T-cell (primary cell): ENCODE data around the gene NUBP2. TPM values are rescaled to one million over a fixed set of nuclear protein-coding genes. Genes with fewer than 3 reads are reported as not detected.
A peak's percentile ranks its signal among the peaks of the same experiment; 100 is the strongest.

Experiments used
- ATAC-seq, 4 experiments: fragments of 200-7000 bp in 3 of 4; fragments of 150-1000 bp in 1 of 4; cut with Tn5 transposase; replicated peaks in 1 of 4; 1 replicate in 3 of 4; 2 replicates in 1 of 4; pipeline ENCODE4 v1.10.0; 2021; ENCODE audit warnings: moderate library complexity in 3 of 4, mild to moderate bottlenecking in 2 of 4, moderate number of reproducible peaks in 1 of 4
- CTCF ChIA-PET, 2 donors: fragments of 300-600 bp; sonication (Branson Sonifier 250); formaldehyde crosslinking; loops; one replicate each; lab custom pipeline; 2022; ENCODE audit warnings: antibody characterized with exemption in 2 of 2; lab: Charles Lee
- POLR2A ChIA-PET, 2 donors: fragments of 300-600 bp; sonication (Branson Sonifier 250); formaldehyde crosslinking; loops; one replicate each; lab custom pipeline; 2022; ENCODE audit warnings: antibody characterized with exemption in 2 of 2; lab: Charles Lee
- DNase-seq, 35 experiments: peaks; one replicate each; pipeline versions ENCODE4 v3.0.0 to v3.0.0-alpha.2; 2013 to 2023
- H3K27ac ChIP-seq: one replicate; pipeline ENCODE4 v1.5.1; 2013; ENCODE audit warnings: low read length
- H3K27me3 ChIP-seq, 2 experiments: replicated peaks in 1 of 2; 1 replicate in 1 of 2; 2 replicates in 1 of 2; pipeline versions ENCODE4 v1.6.1 to v1.7.0; 2013; ENCODE audit warnings: low read length in 1 of 2, mixed read lengths in 1 of 2; ENCODE audit not compliant: control insufficient read depth in 2 of 2, insufficient read depth in 2 of 2; ENCODE audit errors: extremely low read depth in 1 of 2
- H3K36me3 ChIP-seq, 2 donors: 1 replicate in 1 of 2; 2 replicates in 1 of 2; pipeline versions ENCODE4 v1.6.1 to v1.7.0; 2013; ENCODE audit warnings: low read length in 1 of 2; ENCODE audit not compliant: control insufficient read depth in 2 of 2, insufficient read depth in 1 of 2; ENCODE audit errors: extremely low read depth in 1 of 2
- H3K4me1 ChIP-seq, 2 experiments: 1 replicate in 1 of 2; 2 replicates in 1 of 2; pipeline versions ENCODE4 v1.6.1 to v1.7.0; 2013; ENCODE audit warnings: low read length in 2 of 2, mixed read lengths in 1 of 2; ENCODE audit not compliant: insufficient read depth in 2 of 2, control insufficient read depth in 1 of 2; ENCODE audit errors: extremely low read depth in 1 of 2
- H3K4me3 ChIP-seq, 2 donors: 1 replicate in 1 of 2; 2 replicates in 1 of 2; pipeline versions ENCODE4 v1.5.1 to v1.7.0; 2013; ENCODE audit warnings: mild to moderate bottlenecking in 2 of 2, low read length in 1 of 2, moderate library complexity in 1 of 2; ENCODE audit not compliant: control insufficient read depth in 1 of 2; ENCODE audit errors: extremely low read depth in 1 of 2
- H3K9me3 ChIP-seq: 2 replicates; pipeline ENCODE4 v1.7.0; 2013
- H3K27ac Mint-ChIP-seq, 2 donors: one replicate each; pipeline ENCODE4 v1.8.0; 2020 to 2021; ENCODE audit warnings: mild to moderate bottlenecking in 2 of 2, mixed read lengths in 2 of 2
- H3K27me3 Mint-ChIP-seq, 2 donors: one replicate each; pipeline ENCODE4 v1.8.0; 2021 to 2022; ENCODE audit warnings: mixed read lengths in 2 of 2
- H3K36me3 Mint-ChIP-seq: one replicate; pipeline ENCODE4 v1.8.0; 2021; ENCODE audit warnings: mixed read lengths
- H3K4me1 Mint-ChIP-seq, 3 donors: one replicate each; pipeline ENCODE4 v1.8.0; 2020 to 2022; ENCODE audit warnings: mixed read lengths in 3 of 3, mild to moderate bottlenecking in 1 of 3
- H3K4me3 Mint-ChIP-seq, 3 donors: one replicate each; pipeline ENCODE4 v1.8.0; 2020 to 2022; ENCODE audit warnings: mild to moderate bottlenecking in 3 of 3, mixed read lengths in 3 of 3, moderate library complexity in 3 of 3
- H3K9me3 Mint-ChIP-seq, 3 donors: one replicate each; pipeline ENCODE4 v1.8.0; 2020 to 2022; ENCODE audit warnings: mixed read lengths in 3 of 3
- WGBS: methylation state at CpG from one replicate; pipeline ENCODE4 v1.1.5; 2013; ENCODE audit warnings: missing lambda C conversion rate; ENCODE audit not compliant: insufficient coverage; 5-methylcytosine and 5-hydroxymethylcytosine counted together
- total RNA-seq, 35 experiments: library from RNA in 6 of 35; stranded (reverse) in 6 of 35; fragments of 120-200 nt in 1 of 35; gene quantifications; one replicate each; pipeline versions ENCODE4 v1.2.1 to v1.2.4 and lab custom pipeline; 2013 to 2026

NUBP2 gene
- total RNA-seq, 5 donors from 2014 or later (not counting 1 experiment from before 2014, with no cell fraction given) = 41.2 to 77.0 (median 74.3) TPM

DNA sequence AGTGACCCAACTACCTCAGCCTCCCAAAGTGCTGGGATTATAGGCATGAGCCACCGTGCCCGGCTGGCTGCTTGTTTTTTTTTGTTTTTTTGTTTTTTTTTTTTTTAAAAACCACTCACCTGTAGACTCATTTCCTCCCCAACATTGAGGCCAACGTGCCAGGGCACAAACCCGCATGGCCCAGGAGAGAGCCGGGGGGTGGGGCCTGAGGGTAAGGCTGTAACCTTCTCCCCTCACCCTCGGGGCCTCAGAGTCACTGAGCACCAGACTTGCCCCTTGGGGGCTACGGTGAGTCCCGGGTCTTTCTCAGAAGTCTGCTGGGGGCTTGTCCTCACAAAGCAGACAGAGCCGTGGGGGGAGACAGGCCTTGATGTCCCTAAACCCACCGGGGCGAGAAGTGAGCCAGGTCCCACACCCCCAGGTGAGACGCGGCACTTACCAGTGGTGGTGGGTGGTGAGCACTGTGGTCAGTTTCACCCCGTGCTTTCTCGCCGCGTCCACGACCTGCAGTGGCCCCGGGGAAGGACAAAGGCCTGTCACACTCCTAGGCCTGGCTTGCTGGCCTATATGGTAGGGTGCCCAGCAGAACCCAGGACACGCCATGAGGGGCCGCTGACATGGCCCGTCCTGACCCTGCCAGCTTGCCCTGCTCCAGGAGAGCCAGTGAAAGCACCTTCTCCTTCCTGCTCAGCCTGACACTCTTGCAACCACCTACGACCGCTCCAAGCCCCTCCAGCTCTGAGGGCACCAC lies 39.3 kb downstream of the NUBP2 start:
- H3K4me3 ChIP-seq = no peak overlapping the region
- H3K36me3 Mint-ChIP-seq = no peaks in the 10 kb centered on the region
- peaks cover 31 to 57% of the 10 kb centered on the region in 2 donors for H3K36me3 ChIP-seq
- no peaks in the 10 kb centered on the region for H3K9me3 Mint-ChIP-seq
- no peak overlapping the region for H3K4me3 Mint-ChIP-seq
- ChIA-PET POLR2A (no interaction called here), CTCF (no interaction called here)
- no peak for DNase-seq
- no peak for ATAC-seq
- H3K4me1 ChIP-seq = peaks cover 3 to 43% of the 10 kb centered on the region in 2 experiments
- no peak overlapping the region for H3K27ac Mint-ChIP-seq
- 95% methylated on average over 16 of the region's 24 CpGs for WGBS
- peaks cover 7 to 22% (median 21%) of the 10 kb centered on the region in 3 donors for H3K4me1 Mint-ChIP-seq
- no peaks in the 10 kb centered on the region for H3K27me3 Mint-ChIP-seq
- no peak overlapping the region for H3K27ac ChIP-seq
- no peaks in the 10 kb centered on the region for H3K27me3 ChIP-seq
- H3K9me3 ChIP-seq = no peaks in the 10 kb centered on the region

- Histone ChIP-seq H3K36me3 (peaks cover 31 to 49% of the 10 kb centered on the region in 2 donors), H3K27ac (no peak overlapping the region), H3K9me3 (no peaks in the 10 kb centered on the region), H3K4me3 (no peak overlapping the region), H3K4me1 (peaks cover 7 to 50% of the 10 kb centered on the region in 2 experiments), H3K27me3 (no peaks in the 10 kb centered on the region)
- H3K36me3 Mint-ChIP-seq = no peaks in the 10 kb centered on the region
- WGBS = 96% methylated on average over 8 of the region's 16 CpGs
- H3K4me3 Mint-ChIP-seq = no peak overlapping the region
- no peak overlapping the region for H3K27ac Mint-ChIP-seq
- no peak for DNase-seq
- no peaks in the 10 kb centered on the region for H3K27me3 Mint-ChIP-seq
- ChIA-PET CTCF (interaction anchor here in 1 of 2 donors (0.6 to 1.0 kb wide), 3 partner anchors 8 to 660 kb away, joined by 4 to 5 read pairs (median 4); no protein-coding TSS in a partner anchor), POLR2A (no interaction called here)
- H3K9me3 Mint-ChIP-seq = no peaks in the 10 kb centered on the region
- peaks cover 15 to 28% (median 28%) of the 10 kb centered on the region in 3 donors for H3K4me1 Mint-ChIP-seq
- no peak for ATAC-seq
Measured at GRCh38 chr16:1822801-1823200, 40.0 kb downstream of the NUBP2 start.

DNA sequence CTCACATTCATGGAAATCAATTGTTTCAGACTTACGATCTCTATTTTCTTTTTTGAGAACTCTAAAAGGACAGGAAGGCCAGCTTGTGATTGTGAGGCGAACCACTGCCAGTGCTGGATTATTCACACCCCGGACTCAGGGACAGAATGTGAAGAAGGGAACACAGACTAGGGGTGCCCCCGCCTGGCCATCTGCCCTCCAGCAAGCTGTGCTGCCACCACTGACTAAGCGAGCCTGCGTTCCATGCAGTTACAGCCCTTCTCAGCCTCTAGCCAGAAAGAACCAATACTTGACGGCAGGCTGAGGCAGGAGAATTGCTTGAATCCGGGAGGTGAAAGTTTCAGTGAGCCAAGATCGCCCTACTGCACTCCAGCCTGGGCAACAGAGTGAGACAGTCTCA lies 41.1 kb downstream of the NUBP2 start:
- no peak for ATAC-seq
- ChIA-PET POLR2A (no interaction called here), CTCF (interaction anchor here in 1 of 2 donors (1.0 kb wide), 1 partner anchor 9 kb away, joined by 5 read pairs; no protein-coding TSS in a partner anchor)
- Mint-ChIP-seq H3K4me3 (peak overlapping the region in 2 of 3 donors; percentile 77 to 81), H3K27ac (peak overlapping the region in 1 of 2 donors; percentile 36), H3K27me3 (no peaks in the 10 kb centered on the region), H3K9me3 (no peaks in the 10 kb centered on the region), H3K4me1 (peaks cover 16 to 37% (median 36%) of the 10 kb centered on the region in 3 donors), H3K36me3 (no peaks in the 10 kb centered on the region)
- no peak for DNase-seq
- no peaks in the 10 kb centered on the region for H3K9me3 ChIP-seq
- 89% methylated on average over 7 of the region's 9 CpGs for WGBS
- H3K4me1 ChIP-seq = peaks cover 10 to 54% of the 10 kb centered on the region in 2 experiments
- H3K27me3 ChIP-seq = no peaks in the 10 kb centered on the region
- peaks cover 31 to 40% of the 10 kb centered on the region in 2 donors for H3K36me3 ChIP-seq
- no peak overlapping the region for H3K4me3 ChIP-seq
- no peak overlapping the region for H3K27ac ChIP-seq

GRCh38 chr16:1825381-1825863 lies 42.7 kb downstream of the NUBP2 start:
- H3K36me3 ChIP-seq = peaks cover 19 to 24% of the 10 kb centered on the region in 2 donors
- H3K9me3 ChIP-seq = no peaks in the 10 kb centered on the region
- WGBS = 67% methylated on average over 12 of the region's 15 CpGs
- peaks cover 10 to 57% of the 10 kb centered on the region in 2 experiments for H3K4me1 ChIP-seq
- Mint-ChIP-seq H3K27me3 (no peaks in the 10 kb centered on the region), H3K4me1 (peaks cover 28 to 50% (median 46%) of the 10 kb centered on the region in 3 donors), H3K9me3 (no peaks in the 10 kb centered on the region), H3K27ac (peak overlapping the region; percentile 87 to 90), H3K4me3 (peak overlapping the region; percentile 77 to 85 (median 81)), H3K36me3 (no peaks in the 10 kb centered on the region)
- peak overlapping the region; percentile 35 to 51 for H3K4me3 ChIP-seq
- ChIA-PET POLR2A (no interaction called here), CTCF (no interaction called here)
- DNase-seq (no peak), ATAC-seq (no peak)
- peak overlapping the region; percentile 55 for H3K27ac ChIP-seq
- H3K27me3 ChIP-seq = no peaks in the 10 kb centered on the region

DNA sequence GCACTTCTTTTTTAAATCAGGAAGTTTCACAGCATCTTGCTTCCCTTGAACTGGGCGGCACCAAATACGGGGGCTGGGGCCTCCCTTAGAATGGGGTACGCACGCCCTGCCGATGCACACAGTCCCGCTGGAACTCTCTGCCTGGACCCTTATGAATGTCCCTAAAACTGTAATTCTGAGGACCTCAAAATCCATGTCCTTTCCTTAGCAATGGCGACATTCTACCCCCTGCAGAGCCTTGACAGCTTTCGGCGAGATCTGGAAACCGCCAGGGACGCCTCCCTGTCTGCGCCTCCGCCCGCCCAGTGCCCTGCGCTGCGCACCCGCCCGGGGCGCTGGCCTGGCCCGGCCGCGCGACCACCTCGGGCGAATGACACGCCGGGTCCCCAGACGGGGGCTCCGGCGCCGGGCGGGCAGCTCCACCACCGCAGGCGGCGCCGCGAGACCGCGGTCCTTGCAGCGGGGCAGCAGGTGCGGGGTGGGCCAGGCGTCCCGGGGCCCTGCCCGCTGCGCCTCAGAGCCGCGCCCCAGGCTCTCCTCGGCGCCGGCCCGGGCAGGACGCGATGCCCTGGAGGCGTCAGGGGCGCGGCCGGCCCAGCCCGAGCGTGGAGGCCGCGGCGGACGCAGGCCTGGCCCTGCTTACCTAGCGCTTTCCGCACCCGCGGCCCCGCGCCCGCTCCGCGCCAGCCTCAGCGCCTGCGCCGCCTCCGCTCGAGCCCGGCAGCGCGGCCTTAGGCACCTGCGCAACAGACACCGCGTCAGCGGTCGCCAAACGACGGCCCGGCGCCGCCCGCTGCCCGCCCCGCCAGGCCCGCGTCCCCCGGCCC lies 43.3 kb downstream of the NUBP2 start:
- H3K9me3 ChIP-seq = no peaks in the 10 kb centered on the region
- POLR2A ChIA-PET = interaction anchor here in 1 of 2 donors (0.7 kb wide), 1 partner anchor 1032 kb away, joined by 3 read pairs; no protein-coding TSS in a partner anchor
- H3K27ac ChIP-seq = peak overlapping the region; percentile 55
- H3K27ac Mint-ChIP-seq = peak overlapping the region; percentile 87 to 90
- H3K4me3 ChIP-seq = peak overlapping the region; percentile 35 to 87
- CTCF ChIA-PET = interaction anchor here in 1 of 2 donors (1.5 kb wide), 1 partner anchor 44 kb away, joined by 6 read pairs; the partner anchor contains the start of genes NUBP2 and SPSB3
- no peaks in the 10 kb centered on the region for H3K27me3 Mint-ChIP-seq
- peak overlapping the region; percentile 81 to 90 (median 85) for H3K4me3 Mint-ChIP-seq
- peaks cover 13 to 18% of the 10 kb centered on the region in 2 donors for H3K36me3 ChIP-seq
- H3K36me3 Mint-ChIP-seq = no peaks in the 10 kb centered on the region
- peak in 33 of 35 experiments; percentile 15 to 89 (median 65) for DNase-seq
- peaks cover 10 to 55% of the 10 kb centered on the region in 2 experiments for H3K4me1 ChIP-seq
- H3K27me3 ChIP-seq = no peaks in the 10 kb centered on the region
- peak; percentile 78 to 79 (median 79) for ATAC-seq
- no peaks in the 10 kb centered on the region for H3K9me3 Mint-ChIP-seq
- H3K4me1 Mint-ChIP-seq = peaks cover 32 to 55% (median 46%) of the 10 kb centered on the region in 3 donors
- under 1% methylated on average over 96 of the region's 96 CpGs for WGBS
